Stimulated activated CD8-positive, alpha-beta memory T cell treated with anti-CD3 and anti-CD28 coated beads, Interleukin-7, amount 100 ng/mL, for 4 hours (primary cell): ENCODE data around the gene CPVL.

Experiments used
- DNase-seq, 2 donors: peaks; one replicate each; pipeline ENCODE4 v3.0.0-alpha.2; 2020; ENCODE audit warnings: low read depth in 2 of 2

The CPVL gene

DNA sequence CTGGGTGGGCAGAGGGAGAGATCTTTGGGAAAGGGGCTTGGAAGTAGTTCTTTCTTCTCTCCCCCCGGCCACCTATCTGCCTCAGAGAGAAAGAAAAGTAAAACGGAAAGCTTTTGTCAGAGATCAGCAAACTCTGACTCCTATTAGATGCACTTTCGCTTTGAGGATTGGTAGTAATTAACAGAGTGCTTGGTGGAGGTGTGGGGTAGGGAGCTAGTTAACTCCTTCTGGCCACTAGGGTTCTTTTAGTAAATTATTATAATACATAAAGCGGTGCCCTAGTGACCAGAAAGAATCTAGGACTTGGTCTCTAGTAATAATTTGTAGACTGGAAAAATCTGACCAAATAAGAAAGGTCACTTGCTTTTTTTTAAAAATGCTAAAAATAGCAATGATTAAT lies 54.6 kb downstream of the CPVL start:
- no peak for DNase-seq

DNA sequence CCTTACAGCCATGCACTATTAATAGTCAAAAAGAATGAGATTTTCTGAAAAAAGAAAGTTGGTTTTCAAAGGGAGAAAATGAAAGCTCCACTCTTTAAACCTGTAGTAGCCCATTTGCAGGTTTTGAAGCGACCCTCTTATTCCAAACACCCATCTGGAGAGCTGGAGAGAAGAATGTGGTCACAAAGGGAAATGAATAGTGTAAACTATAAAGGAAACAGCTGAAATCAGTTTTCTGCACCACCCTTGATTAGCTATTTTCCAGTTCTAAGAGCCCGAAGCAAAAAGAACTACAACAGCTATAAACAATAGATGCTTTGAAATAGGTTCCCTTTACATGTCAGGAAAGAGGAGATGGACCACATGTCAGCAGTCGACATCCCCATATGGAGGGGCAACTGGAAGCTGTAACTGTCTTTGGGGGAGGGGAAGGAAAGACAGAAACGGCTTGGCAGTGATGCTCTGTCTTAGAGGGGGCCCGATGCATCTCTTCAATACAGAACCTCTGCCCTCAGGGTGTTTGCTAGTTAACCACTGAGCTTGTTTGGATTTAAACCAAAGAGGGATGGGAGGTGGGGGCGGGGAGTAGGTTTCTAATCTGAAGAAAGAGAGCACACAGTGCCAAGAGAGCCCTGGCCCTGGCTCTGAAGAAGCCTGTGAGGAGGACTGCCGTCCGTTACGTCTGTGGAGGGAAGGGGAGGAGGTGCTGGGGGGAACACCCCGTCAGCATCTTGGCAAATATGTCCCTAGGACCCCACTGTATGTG lies 55.3 kb downstream of the CPVL start:
- DNase-seq: no peak

DNA sequence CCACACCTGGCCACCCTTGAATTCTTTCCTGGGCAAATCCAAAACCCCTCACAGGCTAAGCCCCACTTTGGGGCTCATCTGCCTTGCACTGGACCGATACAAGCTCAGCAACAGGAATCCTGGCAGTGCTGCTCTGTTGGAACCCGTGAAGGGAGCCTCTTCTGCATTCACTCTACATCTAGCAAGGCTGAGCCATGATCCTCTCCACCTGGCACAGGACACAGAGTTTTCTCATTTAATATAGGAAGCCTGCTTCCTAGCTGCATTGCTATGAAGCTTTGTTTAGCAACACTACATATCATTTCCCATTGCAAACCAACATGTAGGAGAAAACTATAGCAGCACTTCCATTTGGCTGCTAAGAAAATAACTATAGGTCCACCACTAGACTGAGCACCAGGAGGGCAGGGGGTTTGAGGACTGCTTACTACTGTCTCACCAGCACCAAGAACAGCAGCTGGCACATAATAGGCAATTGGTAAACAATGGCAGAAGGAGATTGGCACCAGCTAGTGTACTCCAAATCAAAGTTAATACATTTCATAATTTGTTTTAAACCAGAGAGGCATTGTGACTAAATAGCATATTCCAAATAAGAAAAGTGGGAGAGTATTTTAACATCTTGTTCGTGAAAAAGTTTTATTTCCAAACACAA lies 56.1 kb downstream of the CPVL start:
- DNase-seq: no peak

DNA sequence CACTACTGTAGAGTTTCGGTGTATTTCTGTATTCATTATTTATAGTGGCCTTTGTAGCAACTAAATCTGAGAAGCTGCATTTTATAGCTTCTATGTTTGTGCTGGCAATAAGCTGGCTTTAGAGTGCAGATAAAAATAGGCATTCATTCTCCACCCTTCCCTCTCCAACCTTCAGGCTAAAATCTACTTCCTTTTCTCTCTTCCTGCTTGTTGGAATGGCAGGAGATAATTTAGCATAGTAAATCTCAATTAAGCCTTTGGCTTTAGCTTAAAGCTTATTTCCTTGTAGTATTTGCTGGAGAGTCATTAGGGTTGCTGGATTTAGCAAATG lies 58.5 kb downstream of the CPVL start:
- DNase-seq: no peak

DNA sequence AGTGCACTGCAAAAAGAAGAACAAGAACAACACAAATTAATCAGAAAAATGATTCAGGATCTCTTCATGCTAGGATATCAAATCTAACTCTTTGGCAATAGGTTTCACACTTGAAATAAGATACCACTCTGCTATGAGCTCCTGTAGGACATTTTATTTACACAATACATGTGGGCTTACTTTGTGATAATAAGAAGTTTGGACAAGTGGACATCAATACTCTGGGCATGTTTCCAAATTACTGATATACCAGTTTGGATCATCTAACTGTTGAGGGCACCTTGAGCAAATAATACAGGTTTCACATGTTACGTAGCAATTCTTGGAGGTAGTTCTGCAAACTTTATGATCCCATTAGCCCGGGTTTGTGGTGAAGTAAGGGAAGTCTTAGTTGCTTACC lies 59.8 kb downstream of the CPVL start:
- DNase-seq: no peak

DNA sequence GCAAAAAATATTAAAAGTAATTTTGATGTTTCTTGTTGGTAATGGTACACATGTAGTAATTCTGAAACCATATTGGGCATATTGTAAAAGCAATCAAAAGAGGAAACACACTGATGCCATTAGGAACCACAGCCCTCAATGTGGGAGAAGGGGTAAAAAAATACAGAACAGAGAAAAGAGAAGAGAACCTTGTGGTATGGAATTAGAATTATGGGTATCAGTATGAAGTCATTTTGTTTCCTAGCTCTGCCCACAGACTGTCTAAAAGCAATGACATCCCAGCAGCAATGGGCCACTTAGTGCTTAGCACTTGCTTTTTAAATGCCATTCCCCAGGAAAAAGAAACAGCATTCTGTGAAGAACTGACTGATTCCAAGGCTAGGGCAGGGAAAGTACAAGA lies 61.5 kb downstream of the CPVL start:
- DNase-seq: no peak

DNA sequence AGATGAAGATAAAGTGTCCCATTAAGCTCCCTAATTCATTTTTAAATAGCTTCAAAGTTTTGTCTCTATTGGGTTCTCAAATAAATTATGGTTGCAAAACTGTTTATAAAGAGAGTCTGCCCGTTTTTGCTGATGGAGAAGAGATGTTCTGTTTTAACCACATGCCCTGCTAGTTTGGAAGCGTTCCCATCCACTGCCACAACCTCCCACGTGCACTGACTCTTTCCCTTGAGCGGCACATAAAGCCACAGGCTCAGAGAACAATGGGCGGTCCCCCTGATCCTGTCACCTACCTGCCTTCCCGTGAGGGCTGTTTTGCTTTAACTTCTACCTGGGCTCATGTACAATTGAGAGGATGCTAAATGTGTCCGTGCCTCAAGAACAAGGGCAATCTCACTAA lies 65.5 kb downstream of the CPVL start:
- DNase-seq: no peak

DNA sequence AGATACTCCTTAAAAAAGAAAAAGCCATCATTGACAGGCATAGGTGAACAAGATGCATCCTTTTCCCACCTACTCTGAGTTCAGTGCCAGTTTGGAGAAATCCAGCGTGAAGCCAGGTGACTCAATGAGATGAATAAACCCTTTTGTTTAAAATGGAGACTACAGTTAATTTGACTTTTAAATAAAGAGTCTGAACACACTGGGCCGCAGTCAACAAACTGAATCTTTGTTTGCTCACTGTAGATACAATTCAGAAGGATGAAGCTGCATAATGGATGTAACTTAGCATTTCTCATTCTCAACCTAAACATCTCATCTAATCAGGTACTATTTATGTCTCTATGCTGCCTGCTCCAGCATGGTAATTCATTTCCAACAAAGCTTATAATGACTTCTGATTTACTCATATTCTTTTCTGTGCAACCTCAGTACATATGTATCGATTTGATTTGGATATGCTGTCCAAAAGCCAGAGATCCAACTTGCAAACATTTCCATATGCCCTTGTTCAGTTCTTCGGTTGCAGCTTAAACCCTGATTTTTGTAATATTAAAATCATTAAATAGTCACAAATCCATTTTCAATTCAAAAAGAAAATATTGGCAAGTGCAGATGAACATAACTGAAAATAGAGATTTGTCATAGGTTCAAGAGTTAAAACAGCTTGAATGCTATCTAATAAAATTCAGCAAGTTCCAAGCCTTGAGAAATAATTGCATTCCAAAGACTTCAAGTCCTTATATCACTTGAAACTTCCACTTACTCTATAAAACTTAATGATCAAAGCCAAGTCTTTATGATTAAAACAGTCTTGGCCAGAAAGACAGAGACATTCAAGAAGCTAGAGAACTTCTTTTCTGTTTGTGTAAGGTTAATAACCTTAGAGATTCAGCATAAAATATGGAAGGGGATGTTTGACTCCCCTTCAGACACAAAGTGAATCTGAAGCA lies 67.8 kb downstream of the CPVL start:
- no peak for DNase-seq

DNA sequence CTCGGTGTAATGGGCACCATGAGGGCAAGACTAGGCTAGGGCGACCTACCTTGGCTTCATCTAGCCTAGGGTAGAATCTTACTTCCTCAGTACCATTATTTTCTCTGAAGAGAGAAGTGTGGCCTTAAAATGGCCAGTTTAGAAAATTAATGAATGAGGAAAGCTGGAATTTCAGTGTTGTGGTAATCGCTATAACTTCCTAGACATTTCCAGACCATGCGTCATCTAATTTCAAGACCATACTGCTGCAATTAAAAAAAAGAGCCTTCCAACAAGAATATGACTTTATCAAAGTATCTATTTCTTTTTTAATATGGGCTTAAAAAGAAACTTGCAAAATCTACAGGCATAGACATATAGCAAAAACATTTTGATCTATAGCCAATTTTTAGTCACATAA lies 68.5 kb downstream of the CPVL start:
- no peak for DNase-seq

DNA sequence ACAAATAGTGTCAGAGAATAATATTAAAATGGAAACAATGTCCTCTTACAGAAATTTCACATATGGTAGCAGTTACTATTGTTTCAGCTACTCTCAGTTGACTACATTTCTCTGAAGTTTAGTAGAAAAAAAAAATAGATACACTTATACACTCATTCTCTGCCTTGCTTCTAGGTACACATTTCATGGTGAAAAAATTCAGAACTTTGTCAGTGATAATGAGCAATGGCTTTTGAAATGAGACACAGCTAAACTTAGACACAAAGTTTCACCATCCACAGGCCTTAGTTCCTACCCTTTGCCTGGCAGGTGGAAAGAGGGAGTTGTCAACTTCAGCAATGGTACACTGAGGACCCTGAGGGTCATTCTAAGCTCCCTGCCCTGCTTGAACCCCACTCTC lies 69.2 kb downstream of the CPVL start:
- DNase-seq: no peak

DNA sequence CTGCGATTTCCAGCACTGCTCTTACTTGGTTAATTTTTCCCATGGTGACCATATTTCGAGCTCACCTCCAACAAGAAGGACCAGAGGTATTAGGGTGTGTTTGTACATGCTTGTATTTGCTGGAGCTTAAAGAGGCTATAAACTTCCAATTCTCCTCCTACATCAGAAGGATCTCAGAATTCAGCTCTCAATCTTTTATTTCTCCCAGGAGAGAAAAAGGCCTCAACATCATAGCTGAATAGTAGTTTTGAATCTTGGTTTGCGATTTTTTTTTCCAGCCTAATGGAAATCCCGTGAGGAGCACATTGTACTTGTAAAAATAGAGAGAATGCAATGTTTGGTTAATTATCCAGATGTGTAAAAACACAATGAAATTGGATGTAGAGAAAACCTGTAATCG lies 69.7 kb downstream of the CPVL start:
- DNase-seq: no peak

DNA sequence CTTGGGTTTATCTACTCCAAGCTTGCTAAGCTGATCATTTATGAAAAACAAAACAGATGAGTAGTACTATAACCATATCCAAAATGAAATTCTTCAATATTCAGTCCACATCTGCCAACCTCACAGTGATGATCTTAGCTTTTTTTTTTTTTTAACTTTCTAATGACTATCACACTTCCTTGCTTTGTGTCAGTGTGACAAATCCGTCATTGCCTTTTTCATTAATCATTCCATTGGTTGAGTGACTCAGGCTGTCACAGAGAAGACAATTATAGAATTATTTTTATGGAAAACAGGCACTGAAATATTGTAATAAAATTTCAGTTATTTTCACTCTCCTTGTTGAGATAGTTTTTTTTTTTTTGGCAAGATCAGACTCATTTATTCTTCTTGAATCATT lies 70.7 kb downstream of the CPVL start:
- DNase-seq: no peak

DNA sequence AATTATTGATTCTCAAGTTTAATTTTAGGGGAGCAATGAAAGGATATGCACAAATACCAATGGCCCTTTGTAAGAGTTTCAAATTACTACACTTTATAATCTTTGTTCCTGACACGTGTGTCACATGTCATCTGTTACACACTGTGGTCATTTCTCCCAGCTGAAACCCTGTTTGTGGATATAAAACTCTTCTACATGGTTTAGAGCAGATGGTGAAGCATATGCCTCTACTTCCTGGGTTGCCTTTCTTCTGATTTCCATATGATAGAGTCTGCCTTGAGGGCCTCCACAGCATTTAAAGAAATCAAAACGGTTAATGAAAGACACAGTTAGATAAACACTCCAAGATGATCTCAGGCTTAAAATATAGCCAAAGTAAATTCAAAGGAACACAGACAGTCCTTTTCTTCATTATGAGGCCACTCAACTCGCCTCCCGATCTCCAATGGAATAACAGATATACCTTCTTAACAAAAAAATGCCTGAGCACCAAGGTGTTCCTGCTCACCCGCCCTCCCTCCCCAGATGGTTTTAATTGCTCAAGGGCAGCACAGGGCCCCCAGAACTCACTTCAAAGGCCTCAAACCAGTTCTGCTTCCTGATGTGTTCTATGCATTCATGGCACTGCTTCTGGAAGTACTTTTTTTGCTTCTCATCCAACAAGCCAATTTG lies 75.0 kb downstream of the CPVL start:
- DNase-seq: no peak

DNA sequence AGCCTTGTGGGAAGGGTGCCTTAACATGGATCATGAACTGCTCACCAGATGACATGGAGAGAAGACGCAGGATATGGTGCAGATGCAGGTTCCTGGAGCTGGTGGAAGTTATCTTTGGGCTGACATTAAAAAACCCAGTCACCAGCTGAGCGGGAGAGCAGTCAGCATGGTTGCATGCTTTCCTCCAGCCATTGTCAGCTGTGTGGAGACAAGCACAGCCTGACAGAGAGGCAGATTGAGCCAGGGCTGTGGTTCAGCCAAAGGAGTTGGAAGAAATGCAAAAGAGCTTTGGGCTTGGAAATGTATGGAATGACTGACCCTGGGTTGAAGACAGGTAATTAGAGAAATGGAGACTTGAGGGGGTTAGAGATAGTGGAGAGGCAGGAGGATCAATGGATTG lies 79.7 kb downstream of the CPVL start:
- DNase-seq: no peak

DNA sequence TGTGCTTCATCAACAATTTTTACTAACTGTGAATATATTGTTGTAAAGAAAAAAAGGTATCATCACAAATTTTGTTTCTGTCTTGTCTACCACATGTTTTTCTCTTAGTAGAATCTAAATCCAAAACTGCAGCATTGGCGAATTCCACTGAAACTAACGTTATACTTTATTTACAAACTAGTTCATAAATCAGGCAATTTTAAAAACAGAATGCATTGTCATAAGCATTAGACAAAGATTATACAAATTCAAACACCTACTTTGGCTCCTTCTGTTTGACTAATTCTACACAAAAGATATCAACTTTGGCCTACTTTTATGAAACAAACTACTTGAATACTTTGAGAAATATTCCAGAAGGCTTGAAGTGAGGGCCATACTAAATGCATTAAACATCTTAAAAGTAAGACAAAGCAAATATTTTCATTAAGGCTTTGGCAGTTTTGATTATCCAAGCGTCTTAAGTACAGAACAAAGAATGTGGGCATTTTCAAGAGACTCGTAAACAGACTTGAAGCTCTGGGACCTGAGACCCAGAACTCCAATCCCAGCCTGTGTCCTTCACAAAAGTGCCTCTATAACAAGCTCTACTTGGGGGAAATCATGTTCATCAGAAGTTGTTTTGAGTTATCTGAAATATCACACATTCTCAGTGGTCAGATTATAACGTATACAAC lies 81.0 kb downstream of the CPVL start:
- no peak for DNase-seq

DNA sequence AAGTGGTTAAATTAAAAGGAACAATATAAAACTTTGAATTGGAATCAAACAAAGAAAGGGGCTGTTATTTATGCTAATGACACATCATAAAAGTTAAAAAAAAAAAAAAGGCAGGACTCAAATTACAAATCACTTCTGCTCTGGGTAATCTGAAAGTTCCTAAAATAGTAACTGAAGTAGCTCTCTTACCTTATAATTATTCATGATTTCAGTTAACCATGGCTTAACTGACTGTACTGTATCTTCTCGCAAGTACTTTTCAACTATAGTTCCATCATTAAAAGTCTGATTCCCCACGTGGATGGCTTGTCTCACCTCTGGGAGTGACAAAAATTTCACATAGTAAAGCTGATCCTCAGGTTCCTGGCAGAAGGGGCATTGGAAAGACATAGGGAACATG lies 82.5 kb downstream of the CPVL start:
- DNase-seq: no peak

DNA sequence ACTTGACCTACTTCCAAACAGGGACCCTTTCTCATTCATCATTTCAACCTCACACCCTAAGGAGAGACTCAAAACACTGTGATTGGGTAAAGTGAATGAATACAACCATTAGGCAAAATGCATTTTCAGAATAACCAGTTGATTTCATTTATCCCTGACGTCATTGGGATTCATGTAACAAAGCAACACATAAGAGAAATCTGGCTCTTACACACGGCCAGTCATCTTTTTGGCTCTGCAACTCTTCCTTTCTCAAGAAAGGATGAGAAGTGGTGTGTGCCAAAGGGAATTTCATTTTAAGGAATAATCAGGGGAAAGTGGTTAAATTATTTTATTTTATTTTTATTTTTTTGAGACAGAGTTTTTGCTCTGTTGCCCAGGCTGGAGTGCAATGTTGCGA lies 83.1 kb downstream of the CPVL start:
- no peak for DNase-seq

DNA sequence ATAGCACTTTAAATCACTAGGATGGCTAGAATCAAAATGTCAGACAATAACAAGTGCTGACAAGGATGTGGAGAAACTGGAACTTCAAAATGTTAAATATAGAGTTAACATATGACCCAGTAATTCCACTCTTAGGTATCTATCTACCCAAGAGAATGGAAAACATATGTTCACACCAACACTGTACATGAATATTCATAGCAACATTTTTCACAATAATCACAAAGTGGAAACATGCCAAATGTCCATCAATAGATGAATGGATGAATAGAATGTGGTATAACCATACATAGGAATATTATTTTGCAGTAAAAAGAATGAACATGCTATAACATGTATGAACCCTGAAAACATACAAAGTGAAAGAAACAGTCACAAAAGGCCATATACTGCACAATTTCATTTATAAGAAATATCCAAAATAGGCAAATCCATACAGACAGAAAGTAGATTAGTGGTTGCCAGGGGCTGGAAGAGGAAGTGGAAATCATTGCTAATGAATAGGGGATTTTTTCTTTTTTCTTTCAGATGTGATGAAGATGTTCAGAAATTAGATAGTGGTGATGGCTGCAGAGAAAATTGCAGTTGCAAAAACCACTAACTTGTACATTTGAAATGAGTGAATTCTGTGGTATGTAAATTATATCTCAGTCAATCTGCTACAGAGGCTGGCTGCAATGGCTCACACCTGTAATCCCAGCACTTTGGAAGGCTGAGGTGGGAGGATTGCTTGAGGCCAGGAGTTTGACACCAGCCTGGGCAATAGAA lies 93.0 kb downstream of the CPVL start:
- no peak for DNase-seq

DNA sequence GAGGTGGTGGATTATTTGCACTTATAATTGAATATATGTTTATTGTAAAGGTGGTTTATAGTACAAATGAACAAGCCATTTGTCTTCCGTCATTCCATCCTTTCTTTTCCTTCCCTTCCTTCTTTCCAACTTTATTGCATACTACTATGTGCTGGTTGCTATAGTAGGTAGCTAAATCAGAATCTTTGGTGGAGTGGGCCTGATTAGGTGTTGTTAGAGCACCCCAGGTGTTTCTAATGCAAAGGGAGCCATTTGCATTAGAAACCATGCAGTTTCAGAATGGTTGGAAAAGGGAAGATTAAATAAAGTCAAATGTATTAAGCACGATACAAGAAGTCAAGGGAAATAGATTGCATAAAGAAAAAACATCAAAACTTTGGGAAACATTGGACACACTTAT lies 99.4 kb downstream of the CPVL start:
- DNase-seq: no peak

DNA sequence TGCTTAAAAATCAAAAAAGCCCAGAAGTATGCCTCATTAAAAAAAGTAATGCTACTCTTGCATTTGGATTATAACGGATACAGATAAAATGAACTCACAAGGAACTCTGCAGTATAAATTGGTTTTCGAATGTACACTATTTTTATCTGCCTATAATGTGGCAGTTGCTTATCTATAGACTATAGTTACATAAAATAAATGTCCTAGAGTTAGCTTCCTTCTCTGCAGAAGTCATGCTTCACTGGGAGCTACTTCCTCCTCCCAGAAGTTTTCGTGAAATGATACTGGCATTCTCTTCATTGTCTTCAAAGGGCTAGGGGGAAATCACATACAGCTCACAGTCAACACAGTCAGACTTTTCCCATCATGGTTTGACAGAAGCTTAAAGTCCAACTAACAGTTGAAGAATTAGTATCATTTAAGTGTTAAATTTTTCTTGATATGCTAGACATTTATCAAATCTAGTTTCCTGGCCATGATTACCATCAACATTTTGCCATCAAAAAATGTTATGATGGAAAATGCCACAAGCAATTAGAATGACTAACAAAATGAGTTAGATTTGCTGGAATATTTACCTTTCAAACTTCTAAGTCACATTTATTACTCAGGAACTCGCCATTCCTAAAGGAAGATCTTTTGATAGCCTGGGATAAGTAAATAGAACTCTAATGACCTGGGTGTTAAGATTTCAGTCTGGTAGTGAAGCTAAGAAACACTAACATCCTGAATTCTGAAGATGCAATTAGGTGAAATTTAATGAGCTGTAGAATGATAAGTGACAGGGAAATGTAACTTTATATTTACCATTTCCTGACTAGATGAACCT lies 100.9 kb downstream of the CPVL start:
- no peak for DNase-seq
